Neural cell (in vitro differentiated cells): Measurements from ENCODE around the gene SYNPO2.

Source experiments
- CTCF ChIP-seq: fragments of 450-650 bp; IDR thresholded peaks from 2 replicates; pipeline ENCODE4 v1.5.1; 2014; ENCODE audit warnings: antibody characterized with exemption, mild to moderate bottlenecking, moderate library complexity; ENCODE audit not compliant: poor library complexity, severe bottlenecking
- EP300 ChIP-seq: fragments of 450-650 bp; conservative IDR thresholded peaks from 2 replicates; pipeline ENCODE4 v1.6.1; 2014; ENCODE audit warnings: antibody characterized with exemption, mild to moderate bottlenecking, moderate library complexity; ENCODE audit not compliant: poor library complexity, severe bottlenecking
- EZH2 ChIP-seq: fragments of 200-600, 300-800 bp; shearing (Covaris generic), sonication (generic); IDR thresholded peaks from 2 replicates; pipeline ENCODE4 v1.6.1; 2014; ENCODE audit warnings: antibody characterized with exemption, low read length, borderline replicate concordance, mild to moderate bottlenecking; ENCODE audit not compliant: insufficient read depth, poor library complexity, severe bottlenecking
- POLR2AphosphoS5 ChIP-seq: IDR thresholded peaks from 2 replicates; pipeline ENCODE4 v1.6.1; 2012
- RAD21 ChIP-seq: fragments of 450-650 bp; conservative IDR thresholded peaks from 2 replicates; pipeline ENCODE4 v1.6.1; 2014; ENCODE audit warnings: antibody characterized with exemption, mild to moderate bottlenecking, moderate library complexity

GRCh38 chr4:118845552-118846050 is 43.1 kb upstream of the SYNPO2 start:
- TF ChIP-seq CTCF (no peak), POLR2AphosphoS5 (no peak), EZH2 (no peak), EP300 (no peak), RAD21 (no peak)
